HEK293 (cell line): ENCODE results near the gene LSG1.
A peak's percentile ranks its signal among the peaks of the same experiment; 100 is the strongest.

Source experiments
- CTCF ChIA-PET: fragments of 350-600 bp; formaldehyde crosslinking; extraction: SDS; loops from one replicate; lab custom pipeline; 2021; ENCODE audit warnings: antibody characterized with exemption; lab: Yijun Ruan, JAX
- POLR2A ChIA-PET: fragments of 300-600 bp; formaldehyde crosslinking; extraction: SDS; loops from one replicate; lab custom pipeline; 2020; ENCODE audit warnings: antibody characterized with exemption, inconsistent platforms; lab: Yijun Ruan, JAX
- H3K27ac ChIP-seq: fragments of 200-500 bp; sonication (Bioruptor generic); 2 replicates; pipeline ENCODE4 v1.5.1; 2014; ENCODE audit warnings: low read depth, low read length, control low read depth, inconsistent platforms; ENCODE audit errors: extremely low read depth
- H3K36me3 ChIP-seq, 2 experiments: fragments of 200-500 bp in 1 of 2; sonication (Bioruptor generic) in 1 of 2; 1 replicate in 1 of 2; 2 replicates in 1 of 2; pipeline ENCODE4 v1.5.1; 2014 to 2017; ENCODE audit warnings: inconsistent platforms in 2 of 2, low read length in 2 of 2; ENCODE audit not compliant: control insufficient read depth in 2 of 2, insufficient read depth in 1 of 2
- H3K4me1 ChIP-seq: fragments of 200-500 bp; sonication (Bioruptor generic); 2 replicates; pipeline ENCODE4 v1.5.1; 2014; ENCODE audit warnings: mild to moderate bottlenecking, low read length, inconsistent platforms; ENCODE audit not compliant: control insufficient read depth, insufficient read depth
- H3K4me3 ChIP-seq: 2 replicates; pipeline ENCODE4 v1.5.1; 2011; ENCODE audit warnings: low read depth, mild to moderate bottlenecking, control low read depth, low read length, moderate library complexity
- H3K9me3 ChIP-seq: fragments of 200-500 bp; sonication (Bioruptor generic); 2 replicates; pipeline ENCODE4 v1.5.1; 2014; ENCODE audit warnings: low read depth, low read length, inconsistent platforms; ENCODE audit not compliant: control insufficient read depth, insufficient read depth
- BCL11A ChIP-seq: fragments of 450-650 bp; formaldehyde crosslinking; IDR thresholded peaks from 2 replicates; pipeline ENCODE4 v1.5.1; 2016; ENCODE audit warnings: low read depth, missing biosample characterization, missing genetic modification characterization
- EGR2 ChIP-seq: fragments of 450-650 bp; formaldehyde crosslinking; IDR thresholded peaks from 2 replicates; pipeline ENCODE4 v1.5.1; 2016; ENCODE audit warnings: low read depth, missing biosample characterization, missing genetic modification characterization
- PRDM10 ChIP-seq: fragments of 450-650 bp; formaldehyde crosslinking; IDR thresholded peaks from 2 replicates; pipeline ENCODE4 v1.5.1; 2016; ENCODE audit warnings: missing biosample characterization, missing genetic modification characterization
- SALL2 ChIP-seq: fragments of 450-650 bp; formaldehyde crosslinking; IDR thresholded peaks from 2 replicates; pipeline ENCODE4 v1.5.0; 2017; ENCODE audit warnings: missing biosample characterization, mild to moderate bottlenecking, missing genetic modification characterization, borderline replicate concordance
- ZBTB49 ChIP-seq: fragments of 450-650 bp; formaldehyde crosslinking; IDR thresholded peaks from 2 replicates; pipeline ENCODE4 v1.5.1; 2016; ENCODE audit warnings: missing biosample characterization, missing genetic modification characterization, low read depth
- ZBTB8A ChIP-seq: fragments of 450-650 bp; formaldehyde crosslinking; IDR thresholded peaks from 2 replicates; pipeline ENCODE4 v1.5.1; 2016; ENCODE audit warnings: missing biosample characterization, missing genetic modification characterization
- ZEB2 ChIP-seq: fragments of 450-650 bp; formaldehyde crosslinking; IDR thresholded peaks from 2 replicates; pipeline ENCODE4 v1.5.1; 2016; ENCODE audit warnings: missing biosample characterization, missing genetic modification characterization
- ZFHX2 ChIP-seq: fragments of 450-650 bp; formaldehyde crosslinking; conservative IDR thresholded peaks from 2 replicates; pipeline ENCODE4 v1.5.1; 2016; ENCODE audit warnings: missing biosample characterization, missing genetic modification characterization
- ZFP69B ChIP-seq: fragments of 450-650 bp; formaldehyde crosslinking; IDR thresholded peaks from 2 replicates; pipeline ENCODE4 v1.5.1; 2016; ENCODE audit warnings: missing biosample characterization, missing genetic modification characterization
- ZIC2 ChIP-seq: fragments of 450-650 bp; formaldehyde crosslinking; IDR thresholded peaks from 2 replicates; pipeline ENCODE4 v1.5.1; 2016; ENCODE audit warnings: missing biosample characterization, missing genetic modification characterization
- ZNF214 ChIP-seq: fragments of 450-650 bp; formaldehyde crosslinking; IDR thresholded peaks from 2 replicates; pipeline ENCODE4 v1.5.1; 2017; ENCODE audit warnings: missing biosample characterization, mild to moderate bottlenecking, missing genetic modification characterization, borderline replicate concordance
- ZNF280C ChIP-seq: fragments of 450-650 bp; formaldehyde crosslinking; IDR thresholded peaks from 2 replicates; pipeline ENCODE4 v1.5.1; 2016; ENCODE audit warnings: missing biosample characterization, missing genetic modification characterization
- ZNF335 ChIP-seq: fragments of 450-650 bp; formaldehyde crosslinking; conservative IDR thresholded peaks from 2 replicates; pipeline ENCODE4 v1.5.1; 2016; ENCODE audit warnings: missing biosample characterization, missing genetic modification characterization
- ZNF341 ChIP-seq: fragments of 450-650 bp; formaldehyde crosslinking; IDR thresholded peaks from 2 replicates; pipeline ENCODE4; 2016; ENCODE audit warnings: low read depth, missing biosample characterization, missing genetic modification characterization
- ZNF366 ChIP-seq: fragments of 450-650 bp; formaldehyde crosslinking; conservative IDR thresholded peaks from 2 replicates; pipeline ENCODE4 v1.5.1; 2016; ENCODE audit warnings: missing biosample characterization, missing genetic modification characterization
- ZNF416 ChIP-seq: fragments of 450-650 bp; formaldehyde crosslinking; IDR thresholded peaks from 2 replicates; pipeline ENCODE4 v1.5.1; 2016; ENCODE audit warnings: missing biosample characterization, missing genetic modification characterization
- ZNF423 ChIP-seq: fragments of 450-650 bp; formaldehyde crosslinking; IDR thresholded peaks from 2 replicates; pipeline ENCODE4 v1.5.1; 2016; ENCODE audit warnings: missing biosample characterization, missing genetic modification characterization
- ZNF449 ChIP-seq: fragments of 450-650 bp; formaldehyde crosslinking; IDR thresholded peaks from 2 replicates; pipeline ENCODE4 v1.5.1; 2017; ENCODE audit warnings: missing biosample characterization, mild to moderate bottlenecking, missing genetic modification characterization, moderate library complexity
- ZNF560 ChIP-seq: fragments of 450-650 bp; formaldehyde crosslinking; IDR thresholded peaks from 2 replicates; pipeline ENCODE4 v1.5.1; 2017; ENCODE audit warnings: missing biosample characterization, missing genetic modification characterization, borderline replicate concordance
- ZNF645 ChIP-seq: fragments of 450-650 bp; formaldehyde crosslinking; IDR thresholded peaks from 2 replicates; pipeline ENCODE4; 2016; ENCODE audit warnings: missing biosample characterization, missing genetic modification characterization
- ZNF664 ChIP-seq: fragments of 450-650 bp; formaldehyde crosslinking; IDR thresholded peaks from 2 replicates; pipeline ENCODE4 v1.5.1; 2016; ENCODE audit warnings: missing biosample characterization, missing genetic modification characterization
- ZNF677 ChIP-seq: fragments of 450-650 bp; IDR thresholded peaks from 2 replicates; pipeline ENCODE4 v1.5.0; 2018; ENCODE audit warnings: missing biosample characterization, mild to moderate bottlenecking, missing genetic modification characterization, moderate library complexity
- ZSCAN18 ChIP-seq: fragments of 450-650 bp; formaldehyde crosslinking; IDR thresholded peaks from 2 replicates; pipeline ENCODE4 v1.5.1; 2016; ENCODE audit warnings: missing biosample characterization, missing genetic modification characterization

The LSG1 gene

GRCh38 chr3:194632809-194633348 is 39.1 kb downstream of the LSG1 start (continued):
- TF ChIP-seq ZNF280C (tag by site-specific recombination) (no peak), EGR2 (tag by site-specific recombination) (peak; percentile 84), ZFHX2 (tag by site-specific recombination) (peak; percentile 92), PRDM10 (tag by site-specific recombination) (no peak), ZNF416 (no peak), ZSCAN18 (no peak), BCL11A (tag by site-specific recombination) (no peak), ZNF366 (tag by site-specific recombination) (peak; percentile 38; the same call in 1 of the 2 replicates), ZFP69B (tag by site-specific recombination) (no peak), ZNF341 (tag by site-specific recombination) (peak; percentile 51; the same call in 1 of the 2 replicates), ZIC2 (peak; percentile 10; the same call in 1 of the 2 replicates), ZEB2 (tag by site-specific recombination) (0 out of 2 replicates have a peak, but pooled peaks have one; percentile 25), ZNF560 (no peak), ZNF449 (tag by site-specific recombination) (no peak), ZBTB8A (peak; percentile 94), SALL2 (tag by site-specific recombination) (no peak), ZNF677 (tag by site-specific recombination) (peak; percentile 46; the same call in 1 of the 2 replicates)
- TF ChIP-seq, all 188 proteins: peak for 10

- TF ChIP-seq ZBTB49 (tag by site-specific recombination) (no peak), ZNF645 (tag by site-specific recombination) (0 out of 2 replicates have a peak, but pooled peaks have one; percentile 34), ZNF664 (peak; percentile 97), ZNF423 (tag by site-specific recombination) (no peak), ZNF214 (tag by site-specific recombination) (no peak), ZNF335 (tag by site-specific recombination) (0 out of 2 replicates have a peak, but pooled peaks have one; percentile 2)
- H3K36me3 ChIP-seq, result peaks cover 0 to 21% of the 10 kb centered on the region in 2 experiments; a peak in 1 of 3 replicates
- no peaks in the 10 kb centered on the region for H3K4me1 ChIP-seq
- H3K4me3 ChIP-seq, result peak overlapping the region; percentile 73
- ChIA-PET POLR2A (interaction anchor here (1.9 kb wide), 1 partner anchor 39 kb away, joined by 4 read pairs; no protein-coding TSS in a partner anchor), CTCF (interaction anchor here (0.6 to 0.7 kb wide), 2 partner anchors 749 to 996 kb away, joined by 3 read pairs; no protein-coding TSS in a partner anchor)
- no peaks in the 10 kb centered on the region for H3K9me3 ChIP-seq
- H3K27ac ChIP-seq, result no peak overlapping the region
These were observed 39.7 kb downstream of the LSG1 start for GRCh38 chr3:194632226-194632808.
